ENCODE measurements around the gene TMEM273. TPM values are rescaled to one million over a fixed set of nuclear protein-coding genes. Genes with fewer than 3 reads are reported as not detected.
A peak's percentile ranks its signal among the peaks of the same experiment; 100 is the strongest.

Gene TMEM273
- total RNA-seq, 2 donors from 2014 or later: 1.1 to 13.0 TPM

DNA sequence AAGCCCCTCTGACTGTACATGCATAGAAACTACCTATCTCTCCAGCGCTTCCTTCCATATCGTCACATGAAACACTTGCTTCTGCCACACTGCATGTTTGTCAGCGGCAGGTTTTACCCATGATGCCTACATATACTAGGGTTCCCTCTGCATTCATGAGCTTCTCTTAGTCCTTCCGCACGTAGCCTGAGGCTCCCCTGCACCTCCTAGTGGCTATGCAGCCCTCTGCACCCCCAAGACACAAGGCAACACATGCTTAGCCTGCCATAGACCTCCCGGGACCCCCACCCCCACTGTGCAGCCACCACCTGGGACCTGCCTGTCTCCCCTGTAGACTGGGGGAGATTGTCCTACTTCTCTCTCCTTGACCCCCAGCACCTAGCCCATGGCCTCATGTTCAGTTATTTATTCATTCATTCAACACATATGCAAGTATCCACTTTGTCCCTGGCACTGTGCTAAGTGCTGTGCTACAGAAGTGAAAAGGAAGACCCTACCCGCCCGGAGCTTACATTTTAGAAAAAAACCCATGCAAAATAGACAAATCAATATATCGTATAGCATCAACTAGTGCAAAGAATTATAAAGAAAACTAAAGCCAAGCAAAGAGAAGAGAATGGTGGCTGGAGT is 23.5 kb downstream of the TMEM273 start:
- Histone ChIP-seq H3K9me3 (no peaks in the 10 kb centered on the region), H3K27ac (no peak overlapping the region), H3K27me3 (replicated peaks; ENCODE audit: insufficient read depth) (no peaks in the 10 kb centered on the region), H3K4me1 (replicated peaks) (no peaks in the 10 kb centered on the region), H3K4me3 (no peak overlapping the region), H3K36me3 (no peaks in the 10 kb centered on the region)
- no peak for DNase-seq (ENCODE audit: low spot score)
- intact Hi-C loops (cut with DNase I): loop anchor here (10.0 kb wide), 1 partner anchor 500 kb away; no protein-coding TSS in a partner anchor
- WGBS: 67% methylated on average over 9 of the region's 9 CpGs
- TF ChIP-seq, protein P1, sequence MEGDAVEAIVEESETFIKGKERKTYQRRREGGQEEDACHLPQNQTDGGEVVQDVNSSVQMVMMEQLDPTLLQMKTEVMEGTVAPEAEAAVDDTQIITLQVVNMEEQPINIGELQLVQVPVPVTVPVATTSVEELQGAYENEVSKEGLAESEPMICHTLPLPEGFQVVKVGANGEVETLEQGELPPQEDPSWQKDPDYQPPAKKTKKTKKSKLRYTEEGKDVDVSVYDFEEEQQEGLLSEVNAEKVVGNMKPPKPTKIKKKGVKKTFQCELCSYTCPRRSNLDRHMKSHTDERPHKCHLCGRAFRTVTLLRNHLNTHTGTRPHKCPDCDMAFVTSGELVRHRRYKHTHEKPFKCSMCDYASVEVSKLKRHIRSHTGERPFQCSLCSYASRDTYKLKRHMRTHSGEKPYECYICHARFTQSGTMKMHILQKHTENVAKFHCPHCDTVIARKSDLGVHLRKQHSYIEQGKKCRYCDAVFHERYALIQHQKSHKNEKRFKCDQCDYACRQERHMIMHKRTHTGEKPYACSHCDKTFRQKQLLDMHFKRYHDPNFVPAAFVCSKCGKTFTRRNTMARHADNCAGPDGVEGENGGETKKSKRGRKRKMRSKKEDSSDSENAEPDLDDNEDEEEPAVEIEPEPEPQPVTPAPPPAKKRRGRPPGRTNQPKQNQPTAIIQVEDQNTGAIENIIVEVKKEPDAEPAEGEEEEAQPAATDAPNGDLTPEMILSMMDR (IDR thresholded peaks at IDR 0.05): peak in 3 of 4 experiments; percentile 21 to 60 (median 52)
- TF ChIP-seq POLR2AphosphoS5 (IDR thresholded peaks at IDR 0.05) (no peak), POLR2A (IDR thresholded peaks at IDR 0.05) (no peak)

DNA sequence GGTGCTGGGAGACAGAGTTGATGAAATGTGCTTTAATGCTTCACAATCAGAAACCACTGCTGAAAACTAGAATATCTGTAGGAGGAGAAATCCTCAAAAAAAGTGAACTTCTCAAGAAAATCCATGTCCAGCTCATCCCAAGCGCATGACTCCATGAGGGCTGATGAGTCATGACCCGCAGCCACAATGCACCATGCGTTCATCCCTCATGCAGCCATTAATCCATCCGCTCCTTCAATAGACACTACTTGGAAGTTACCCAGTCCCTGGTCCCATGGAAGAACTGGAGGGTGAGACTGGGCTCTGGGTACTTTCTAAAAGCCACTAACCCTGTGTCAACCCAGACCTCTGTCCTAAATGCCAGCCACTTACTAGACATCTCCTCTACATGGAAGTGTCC is 24.4 kb downstream of the TMEM273 start:
- TF ChIP-seq POLR2AphosphoS5 (IDR thresholded peaks at IDR 0.05) (no peak), POLR2A (IDR thresholded peaks at IDR 0.05) (no peak)
- TF ChIP-seq, protein P1 (IDR thresholded peaks at IDR 0.05): no peak
- intact Hi-C loops (cut with DNase I): loop anchor here (10.0 kb wide), 1 partner anchor 499 kb away; no protein-coding TSS in a partner anchor
- no peak for DNase-seq (ENCODE audit: low spot score)
- WGBS: 95% methylated on average over 4 of the region's 4 CpGs
- Histone ChIP-seq H3K4me3 (no peak overlapping the region), H3K36me3 (no peaks in the 10 kb centered on the region), H3K27me3 (replicated peaks; ENCODE audit: insufficient read depth) (no peaks in the 10 kb centered on the region), H3K27ac (no peak overlapping the region), H3K9me3 (no peaks in the 10 kb centered on the region), H3K4me1 (replicated peaks) (no peaks in the 10 kb centered on the region)

GRCh38 chr10:49162761-49163310 is 25.4 kb downstream of the TMEM273 start:
- intact Hi-C loops (cut with DNase I): loop anchor here (10.0 kb wide), 1 partner anchor 498 kb away; no protein-coding TSS in a partner anchor
- Histone ChIP-seq H3K36me3 (no peaks in the 10 kb centered on the region), H3K27ac (no peak overlapping the region), H3K27me3 (replicated peaks; ENCODE audit: insufficient read depth) (no peaks in the 10 kb centered on the region), H3K9me3 (no peaks in the 10 kb centered on the region), H3K4me1 (replicated peaks) (no peaks in the 10 kb centered on the region), H3K4me3 (no peak overlapping the region)
- no peak for DNase-seq (ENCODE audit: low spot score)
- whole genome bisulfite sequencing: 81% methylated on average over 8 of the region's 8 CpGs
- TF ChIP-seq POLR2A (IDR thresholded peaks at IDR 0.05): no peak
- TF ChIP-seq POLR2AphosphoS5 (IDR thresholded peaks at IDR 0.05): no peak
- TF ChIP-seq, protein P1 (IDR thresholded peaks at IDR 0.05): no peak

GRCh38 chr10:49162063-49162462 is 26.1 kb downstream of the TMEM273 start:
- no peak for DNase-seq (ENCODE audit: low spot score)
- Histone ChIP-seq H3K4me1 (replicated peaks) (no peaks in the 10 kb centered on the region), H3K27ac (no peak overlapping the region), H3K4me3 (no peak overlapping the region), H3K9me3 (no peaks in the 10 kb centered on the region), H3K36me3 (no peaks in the 10 kb centered on the region), H3K27me3 (replicated peaks; ENCODE audit: insufficient read depth) (no peaks in the 10 kb centered on the region)
- WGBS: 84% methylated on average over 5 of the region's 5 CpGs
- intact Hi-C loops (cut with DNase I): loop anchor here (10.0 kb wide), 1 partner anchor 497 kb away; no protein-coding TSS in a partner anchor
- no peak for TF ChIP-seq POLR2A (IDR thresholded peaks at IDR 0.05)

DNA sequence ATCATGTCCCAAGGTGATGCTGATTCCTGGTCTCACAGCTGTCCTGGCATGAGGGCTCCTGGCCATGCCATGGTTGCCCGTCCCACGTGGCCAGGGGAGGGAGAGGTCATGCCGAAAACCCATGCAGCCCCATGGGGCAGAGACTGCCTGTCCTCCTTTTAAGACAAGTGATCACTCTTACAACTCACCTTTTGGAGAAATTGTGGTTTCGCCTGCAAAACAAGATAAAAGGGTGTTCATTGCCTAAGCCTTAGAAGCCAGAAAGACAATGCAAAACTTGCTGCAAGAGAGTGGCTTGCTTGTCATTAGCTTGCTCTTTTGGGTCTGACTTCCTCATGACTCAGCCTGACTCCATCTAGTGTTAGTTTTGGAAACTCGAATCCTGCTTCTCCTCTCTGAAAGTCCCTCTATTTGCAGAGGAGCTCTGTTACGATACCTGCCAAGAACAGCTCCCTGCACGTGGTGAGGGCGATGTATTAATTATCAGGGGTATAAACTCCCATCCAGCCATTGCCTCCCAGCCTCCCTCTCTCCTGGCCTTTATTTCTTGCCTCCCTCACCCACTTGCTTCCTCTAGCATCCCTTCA is 26.7 kb downstream of the TMEM273 start:
- no peaks in the 10 kb centered on the region for H3K4me1 ChIP-seq (replicated peaks)
- intact Hi-C loops (cut with DNase I): loop anchor here (2.0 to 10.0 kb wide), 2 partner anchors 179 to 497 kb away; no protein-coding TSS in a partner anchor
- no peak for DNase-seq (ENCODE audit: low spot score)
- H3K4me3 ChIP-seq: no peak overlapping the region
- H3K27ac ChIP-seq: no peak overlapping the region
- H3K9me3 ChIP-seq: no peaks in the 10 kb centered on the region
- no peaks in the 10 kb centered on the region for H3K36me3 ChIP-seq
- no peak for TF ChIP-seq POLR2AphosphoS5 (IDR thresholded peaks at IDR 0.05)
- TF ChIP-seq POLR2A (IDR thresholded peaks at IDR 0.05): no peak
- TF ChIP-seq, protein P1 (IDR thresholded peaks at IDR 0.05): peak in 2 of 4 experiments; percentile 28 to 43
- H3K27me3 ChIP-seq (replicated peaks; ENCODE audit: insufficient read depth): no peaks in the 10 kb centered on the region
- 44% methylated on average over 8 of the region's 8 CpGs for WGBS
